Neural cell (in vitro differentiated cells): ENCODE measurements around the gene CDC25B.
A peak's percentile ranks its signal among the peaks of the same experiment; 100 is the strongest.

ENCODE experiments used
- CTCF ChIP-seq: fragments of 450-650 bp; IDR thresholded peaks from 2 replicates; pipeline ENCODE4 v1.5.1; 2014; ENCODE audit warnings: antibody characterized with exemption, mild to moderate bottlenecking, moderate library complexity; ENCODE audit not compliant: poor library complexity, severe bottlenecking
- EP300 ChIP-seq: fragments of 450-650 bp; conservative IDR thresholded peaks from 2 replicates; pipeline ENCODE4 v1.6.1; 2014; ENCODE audit warnings: antibody characterized with exemption, mild to moderate bottlenecking, moderate library complexity; ENCODE audit not compliant: poor library complexity, severe bottlenecking
- EZH2 ChIP-seq: fragments of 200-600, 300-800 bp; shearing (Covaris generic), sonication (generic); IDR thresholded peaks from 2 replicates; pipeline ENCODE4 v1.6.1; 2014; ENCODE audit warnings: antibody characterized with exemption, low read length, borderline replicate concordance, mild to moderate bottlenecking; ENCODE audit not compliant: insufficient read depth, poor library complexity, severe bottlenecking
- MXI1 ChIP-seq: fragments of 450-650 bp; conservative IDR thresholded peaks from 2 replicates; pipeline ENCODE4 v1.6.1; 2014; ENCODE audit warnings: antibody characterized with exemption, mild to moderate bottlenecking; ENCODE audit not compliant: poor library complexity, severe bottlenecking
- POLR2AphosphoS5 ChIP-seq: IDR thresholded peaks from 2 replicates; pipeline ENCODE4 v1.6.1; 2012
- RAD21 ChIP-seq: fragments of 450-650 bp; conservative IDR thresholded peaks from 2 replicates; pipeline ENCODE4 v1.6.1; 2014; ENCODE audit warnings: antibody characterized with exemption, mild to moderate bottlenecking, moderate library complexity
- REST ChIP-seq: IDR thresholded peaks from 2 replicates; pipeline ENCODE4 v1.6.1; 2012; ENCODE audit warnings: borderline replicate concordance
- SMC3 ChIP-seq: fragments of 450-650 bp; conservative IDR thresholded peaks from 2 replicates; pipeline ENCODE4 v1.6.1; 2014; ENCODE audit warnings: antibody characterized with exemption, mild to moderate bottlenecking, moderate library complexity; ENCODE audit not compliant: poor library complexity
- TAF1 ChIP-seq: IDR thresholded peaks from 2 replicates; pipeline ENCODE4 v1.6.1; 2012; ENCODE audit warnings: low read depth

- TF ChIP-seq CTCF (peak; percentile 60), EP300 (no peak), MXI1 (peak; percentile 46), REST (peak; percentile 42), POLR2AphosphoS5 (no peak), EZH2 (no peak), SMC3 (no peak), RAD21 (no peak), TAF1 (no peak)
Observed at GRCh38 chr20:3795511-3796468, at the start of gene CDC25B.
